PC-9 (cell line): Measurements from ENCODE around the gene TPK1.

Source experiments
- EZH2 ChIP-seq: fragments of 200-600 bp; sonication (generic); IDR thresholded peaks from 2 replicates; pipeline ENCODE4 v1.8.0; 2017; ENCODE audit warnings: antibody characterized with exemption, low read depth
- TF ChIP-seq, protein P1 (sequence below): fragments of 200-600 bp; sonication (generic); conservative IDR thresholded peaks from 2 replicates; pipeline ENCODE4 v1.6.1; 2017; ENCODE audit warnings: mixed run types, antibody characterized with exemption, mild to moderate bottlenecking, moderate library complexity

DNA sequence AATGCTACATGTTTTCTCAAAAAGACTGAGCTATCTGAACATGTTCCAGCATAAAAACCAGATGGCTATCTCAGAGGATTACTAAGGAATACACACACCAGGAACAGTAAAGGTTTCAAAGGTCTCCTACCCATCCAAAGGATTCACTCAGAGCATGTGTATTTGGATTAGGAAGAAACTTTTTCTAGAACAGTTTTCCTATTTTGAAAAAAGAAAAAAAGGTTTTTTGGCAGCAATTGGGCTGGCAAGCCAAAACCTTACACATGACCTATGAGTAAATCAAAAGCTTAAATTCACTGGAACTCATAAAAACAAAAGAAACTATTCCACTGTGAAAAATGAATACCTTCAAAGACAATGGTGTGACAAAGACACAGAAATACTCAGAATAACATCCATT lies 9.6 kb downstream of the TPK1 start:
- TF ChIP-seq EZH2: no peak
- TF ChIP-seq, protein P1, sequence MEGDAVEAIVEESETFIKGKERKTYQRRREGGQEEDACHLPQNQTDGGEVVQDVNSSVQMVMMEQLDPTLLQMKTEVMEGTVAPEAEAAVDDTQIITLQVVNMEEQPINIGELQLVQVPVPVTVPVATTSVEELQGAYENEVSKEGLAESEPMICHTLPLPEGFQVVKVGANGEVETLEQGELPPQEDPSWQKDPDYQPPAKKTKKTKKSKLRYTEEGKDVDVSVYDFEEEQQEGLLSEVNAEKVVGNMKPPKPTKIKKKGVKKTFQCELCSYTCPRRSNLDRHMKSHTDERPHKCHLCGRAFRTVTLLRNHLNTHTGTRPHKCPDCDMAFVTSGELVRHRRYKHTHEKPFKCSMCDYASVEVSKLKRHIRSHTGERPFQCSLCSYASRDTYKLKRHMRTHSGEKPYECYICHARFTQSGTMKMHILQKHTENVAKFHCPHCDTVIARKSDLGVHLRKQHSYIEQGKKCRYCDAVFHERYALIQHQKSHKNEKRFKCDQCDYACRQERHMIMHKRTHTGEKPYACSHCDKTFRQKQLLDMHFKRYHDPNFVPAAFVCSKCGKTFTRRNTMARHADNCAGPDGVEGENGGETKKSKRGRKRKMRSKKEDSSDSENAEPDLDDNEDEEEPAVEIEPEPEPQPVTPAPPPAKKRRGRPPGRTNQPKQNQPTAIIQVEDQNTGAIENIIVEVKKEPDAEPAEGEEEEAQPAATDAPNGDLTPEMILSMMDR: no peak
